B cell (primary cell): Measurements from ENCODE around the gene HEG1.
"Not testable (repeated sequence)": the region's sequence is repeated elsewhere in the genome, so short reads cannot be mapped to it uniquely, and the experiment has no call there.

ENCODE experiments used
- EZH2 ChIP-seq: IDR thresholded peaks from 2 replicates; pipeline ENCODE4 v1.6.1; 2012; ENCODE audit warnings: borderline replicate concordance, low read depth, mild to moderate bottlenecking, moderate library complexity, low read length; ENCODE audit not compliant: insufficient read depth, poor library complexity, severe bottlenecking
- TF ChIP-seq, protein P1 (sequence below): fragments of 200-600 bp; IDR thresholded peaks from one replicate; pipeline ENCODE4 v1.8.0; 2022; ENCODE audit warnings: antibody characterized with exemption, mild to moderate bottlenecking

DNA sequence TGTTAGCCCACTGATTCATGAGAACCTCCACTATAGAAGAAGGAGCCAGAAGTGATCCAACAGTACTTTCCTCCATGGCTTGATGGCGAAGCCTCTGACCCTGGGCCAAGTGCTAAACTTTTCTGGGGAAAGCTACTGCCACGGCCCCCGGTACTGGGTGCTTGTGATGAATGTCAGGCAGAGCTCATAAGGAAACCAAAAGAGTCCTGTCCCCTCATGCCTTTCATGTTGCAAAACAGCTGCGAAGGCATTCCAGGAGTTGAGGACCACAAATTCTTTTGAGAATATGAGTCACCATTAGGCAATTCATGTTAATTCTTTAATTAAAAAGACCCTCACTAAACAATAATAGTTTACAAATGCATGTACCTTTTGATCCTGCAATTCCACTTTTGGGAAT is 26.5 kb upstream of the HEG1 start:
- TF ChIP-seq, protein P1, sequence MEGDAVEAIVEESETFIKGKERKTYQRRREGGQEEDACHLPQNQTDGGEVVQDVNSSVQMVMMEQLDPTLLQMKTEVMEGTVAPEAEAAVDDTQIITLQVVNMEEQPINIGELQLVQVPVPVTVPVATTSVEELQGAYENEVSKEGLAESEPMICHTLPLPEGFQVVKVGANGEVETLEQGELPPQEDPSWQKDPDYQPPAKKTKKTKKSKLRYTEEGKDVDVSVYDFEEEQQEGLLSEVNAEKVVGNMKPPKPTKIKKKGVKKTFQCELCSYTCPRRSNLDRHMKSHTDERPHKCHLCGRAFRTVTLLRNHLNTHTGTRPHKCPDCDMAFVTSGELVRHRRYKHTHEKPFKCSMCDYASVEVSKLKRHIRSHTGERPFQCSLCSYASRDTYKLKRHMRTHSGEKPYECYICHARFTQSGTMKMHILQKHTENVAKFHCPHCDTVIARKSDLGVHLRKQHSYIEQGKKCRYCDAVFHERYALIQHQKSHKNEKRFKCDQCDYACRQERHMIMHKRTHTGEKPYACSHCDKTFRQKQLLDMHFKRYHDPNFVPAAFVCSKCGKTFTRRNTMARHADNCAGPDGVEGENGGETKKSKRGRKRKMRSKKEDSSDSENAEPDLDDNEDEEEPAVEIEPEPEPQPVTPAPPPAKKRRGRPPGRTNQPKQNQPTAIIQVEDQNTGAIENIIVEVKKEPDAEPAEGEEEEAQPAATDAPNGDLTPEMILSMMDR: not testable (repeated sequence)
- not testable (repeated sequence) for TF ChIP-seq EZH2
